Activated T-cell treated with anti-CD3 and anti-CD28 coated beads for 1 hour (primary cell): ENCODE measurements around the gene CSF1R.

Experiments used
- DNase-seq: peaks from one replicate; pipeline ENCODE4 v3.0.0-alpha.2; 2020; ENCODE audit warnings: low read depth

The CSF1R gene

DNA sequence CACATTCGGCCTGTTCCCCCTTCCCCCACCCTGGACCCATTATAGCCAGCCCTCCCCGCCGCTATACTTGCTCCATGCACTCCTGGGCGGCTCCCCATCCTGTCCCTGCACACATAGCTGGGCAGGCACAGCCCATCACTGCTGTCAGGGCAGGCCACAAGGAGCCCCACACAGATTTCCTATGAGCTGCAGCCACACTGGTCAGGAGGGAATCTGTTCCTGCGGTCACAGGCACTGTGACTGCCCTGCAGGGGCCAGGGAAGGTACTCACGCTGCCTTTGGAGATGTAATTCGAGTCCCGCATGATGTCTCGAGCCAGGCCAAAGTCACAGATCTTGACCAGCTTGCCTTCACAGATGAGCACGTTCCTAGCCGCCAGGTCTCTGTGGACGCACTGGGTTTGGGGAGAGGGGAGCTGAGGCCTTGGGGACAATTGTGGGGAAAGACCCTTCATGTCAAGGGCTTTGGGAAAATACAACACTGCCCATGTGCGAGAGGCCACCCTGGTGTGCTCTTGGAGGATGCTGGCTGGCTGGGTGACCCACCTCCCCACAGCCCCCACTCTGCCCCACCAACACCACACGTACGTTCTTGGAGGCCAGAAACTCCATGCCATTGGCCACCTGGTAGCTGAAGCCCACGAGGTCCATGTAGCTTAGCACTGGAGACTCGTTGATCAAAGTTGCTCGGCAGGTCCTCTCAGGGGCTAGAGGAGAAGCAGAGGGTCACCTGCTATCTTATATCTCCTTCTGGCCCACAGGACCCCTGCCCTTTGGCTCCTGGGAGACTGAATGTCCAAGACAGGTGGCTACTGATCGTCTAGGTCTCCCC, 34.5 kb upstream of the CSF1R start:
- DNase-seq = no peak

DNA sequence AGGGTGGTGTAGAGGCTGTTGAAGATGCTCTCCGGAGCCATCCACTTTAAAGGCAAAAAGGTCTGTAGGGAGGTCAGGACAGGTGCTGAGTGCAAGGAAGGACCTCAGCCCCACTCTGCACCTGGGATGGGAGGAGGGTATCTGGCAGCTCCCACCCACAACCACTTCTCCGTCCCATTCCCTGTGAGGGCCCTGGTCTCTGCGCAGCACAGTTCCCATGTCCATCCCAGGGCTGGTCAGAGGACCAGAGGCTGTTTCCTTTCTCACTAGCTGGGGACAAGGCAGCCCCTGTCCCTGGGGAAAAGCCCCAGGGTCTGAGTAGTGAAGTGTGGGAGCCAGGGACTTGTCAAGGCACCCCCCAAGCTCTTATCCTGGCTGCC, 33.7 kb upstream of the CSF1R start:
- DNase-seq = no peak

DNA sequence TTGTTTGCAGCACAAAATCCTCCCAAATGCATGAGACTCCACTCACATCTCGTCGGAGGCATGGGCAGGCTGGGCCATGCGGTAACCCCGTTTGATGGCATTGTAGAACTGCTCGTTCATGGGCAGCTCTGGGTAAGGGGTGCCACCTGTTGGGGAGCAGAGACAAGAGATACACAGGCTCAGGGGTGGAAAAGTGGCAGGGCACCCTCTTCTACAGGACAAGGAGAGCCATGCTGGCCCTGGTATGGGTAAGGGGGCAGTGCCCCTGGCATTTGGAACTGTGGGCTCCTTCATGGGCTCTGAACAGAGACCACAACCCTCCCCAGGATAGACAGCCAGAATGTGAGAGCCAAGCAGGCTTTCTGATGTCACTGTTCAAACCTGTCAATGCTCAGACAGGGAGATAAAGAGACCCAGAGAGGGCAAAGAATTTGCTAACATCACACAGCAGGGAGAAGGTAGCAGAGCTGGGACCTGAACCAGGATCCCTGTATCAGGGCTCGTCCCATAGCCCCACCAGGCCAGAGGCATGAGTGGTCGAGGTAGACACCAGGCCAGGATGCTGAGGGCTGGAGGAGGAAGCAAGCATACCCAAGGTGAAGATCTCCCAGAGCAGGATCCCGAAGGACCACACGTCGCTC, 33.2 kb upstream of the CSF1R start:
- DNase-seq = no peak

DNA sequence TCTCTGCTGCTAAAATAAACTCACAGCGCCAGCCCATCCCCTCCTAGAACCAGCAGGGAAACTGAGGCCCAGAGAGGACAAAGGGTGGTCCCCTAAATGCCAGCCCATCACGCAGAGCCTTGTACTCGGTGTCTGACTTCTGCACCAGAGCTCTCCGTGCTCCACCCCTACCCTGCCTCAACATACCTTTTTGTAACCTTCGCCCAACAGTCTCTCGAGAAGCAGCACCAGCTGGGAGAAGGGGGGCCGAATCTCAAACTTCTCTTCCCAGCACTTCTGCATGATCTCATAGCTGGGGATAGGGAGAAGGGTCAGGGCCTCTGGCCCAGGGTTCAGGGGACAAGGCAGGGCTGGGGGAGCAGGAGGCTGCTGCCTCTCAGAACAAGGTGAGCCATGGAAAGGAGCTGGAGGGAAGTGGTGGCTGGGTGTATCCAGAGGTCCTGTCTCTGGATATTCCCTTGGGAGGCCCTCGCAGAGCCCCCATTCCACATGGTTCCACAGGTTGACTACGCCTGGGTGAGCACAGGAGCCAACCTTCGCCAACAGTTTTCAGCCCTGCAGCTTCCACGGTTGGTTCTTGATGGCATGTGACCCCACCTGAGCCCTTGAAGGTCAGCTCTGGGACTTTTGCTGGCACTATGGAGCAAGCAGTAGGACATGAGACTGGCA, 32.3 kb upstream of the CSF1R start:
- DNase-seq = no peak

DNA sequence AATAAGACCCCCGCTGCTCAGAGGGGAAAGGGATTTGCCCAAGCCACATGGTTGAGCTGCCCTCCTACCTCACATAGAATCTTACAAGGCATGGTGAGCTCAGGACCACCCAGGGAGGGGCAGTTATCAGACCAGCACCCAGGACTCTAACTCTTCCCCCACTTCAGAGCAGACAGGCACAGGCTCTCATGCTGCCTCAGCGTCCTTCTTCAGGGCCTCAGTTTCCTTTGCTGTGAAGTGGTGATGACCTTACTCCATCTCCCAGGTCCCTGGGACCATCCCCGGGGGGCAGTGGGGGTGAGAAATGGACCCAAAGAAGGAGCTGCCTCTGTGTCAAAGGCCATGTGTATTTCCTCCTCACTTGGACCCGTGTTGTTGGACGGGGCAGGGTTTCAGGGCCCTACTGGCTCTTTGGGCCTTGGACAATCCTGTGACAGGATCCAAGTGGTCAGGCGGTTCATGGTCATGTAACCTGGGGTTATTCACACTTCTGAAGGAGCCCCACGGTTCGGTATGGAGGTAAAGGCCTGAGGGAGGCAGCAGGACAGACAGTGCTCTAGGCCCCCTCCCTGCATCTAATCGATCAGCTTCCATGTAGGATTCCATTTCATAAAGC, 31.7 kb upstream of the CSF1R start:
- no peak for DNase-seq

DNA sequence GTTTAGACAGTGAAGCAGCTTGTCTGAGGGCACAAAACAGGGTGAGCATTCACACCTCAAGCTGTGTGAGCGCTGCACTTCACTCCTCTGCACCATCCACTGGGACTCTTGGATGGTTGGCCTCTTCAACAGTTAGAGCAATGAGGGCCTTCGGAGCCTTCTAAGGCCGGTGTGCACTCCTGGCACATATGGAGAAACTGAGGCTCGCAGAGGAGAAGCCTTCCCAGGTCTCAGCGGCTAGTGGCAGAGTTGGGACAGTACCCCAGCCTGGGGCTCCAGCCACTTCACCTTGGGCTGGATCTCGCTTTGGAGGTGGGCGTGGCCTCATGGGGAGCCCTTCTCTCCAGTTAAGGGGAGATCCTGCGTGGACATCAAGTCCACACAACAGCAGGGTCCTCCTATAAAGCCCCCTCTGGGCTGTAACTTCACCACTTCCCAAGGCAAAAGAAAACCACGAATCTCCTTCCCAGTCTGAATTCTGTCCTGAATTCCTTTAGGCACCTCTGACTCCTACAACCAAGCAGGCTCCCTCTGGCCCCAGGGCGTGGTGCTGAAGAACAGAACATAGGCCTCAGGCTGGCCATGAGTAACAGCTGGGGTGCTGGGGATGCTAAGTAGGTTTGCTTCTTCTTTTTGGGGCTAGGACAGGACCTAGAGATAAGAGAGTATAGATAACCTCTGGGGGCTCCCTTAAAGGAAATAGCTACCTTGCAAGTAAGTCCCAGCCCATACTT, 30.5 kb upstream of the CSF1R start:
- no peak for DNase-seq

DNA sequence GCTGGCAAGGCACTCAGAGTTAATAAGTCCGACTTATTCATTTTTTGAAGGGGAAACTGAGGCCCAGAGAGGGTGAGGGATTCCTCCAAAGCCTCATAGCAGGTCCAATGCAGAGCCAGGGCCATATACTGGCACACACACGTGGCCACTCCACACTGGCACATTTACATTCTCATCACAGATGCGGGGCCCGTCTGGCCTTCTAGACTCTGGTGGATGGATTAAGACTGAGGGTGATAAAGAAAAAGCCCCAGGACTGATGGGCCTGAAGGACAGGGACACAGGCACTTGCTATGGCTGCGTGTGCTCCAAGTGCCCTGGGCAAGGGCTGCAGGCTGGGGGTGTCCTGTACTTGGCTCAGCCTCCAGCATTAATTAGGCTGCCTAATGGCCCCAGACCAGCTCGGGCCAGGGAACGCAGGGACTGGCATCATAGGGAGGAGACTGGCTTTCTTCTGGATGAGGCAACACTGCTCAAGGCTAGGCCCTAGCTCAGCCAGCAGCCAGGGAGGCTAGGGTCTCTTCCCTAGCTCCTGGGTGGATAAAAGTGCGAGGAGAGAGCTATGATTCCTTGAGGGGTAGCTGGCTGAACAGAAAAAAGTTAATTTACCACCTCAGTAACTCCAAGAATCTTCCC, 28.5 kb upstream of the CSF1R start:
- no peak for DNase-seq

DNA sequence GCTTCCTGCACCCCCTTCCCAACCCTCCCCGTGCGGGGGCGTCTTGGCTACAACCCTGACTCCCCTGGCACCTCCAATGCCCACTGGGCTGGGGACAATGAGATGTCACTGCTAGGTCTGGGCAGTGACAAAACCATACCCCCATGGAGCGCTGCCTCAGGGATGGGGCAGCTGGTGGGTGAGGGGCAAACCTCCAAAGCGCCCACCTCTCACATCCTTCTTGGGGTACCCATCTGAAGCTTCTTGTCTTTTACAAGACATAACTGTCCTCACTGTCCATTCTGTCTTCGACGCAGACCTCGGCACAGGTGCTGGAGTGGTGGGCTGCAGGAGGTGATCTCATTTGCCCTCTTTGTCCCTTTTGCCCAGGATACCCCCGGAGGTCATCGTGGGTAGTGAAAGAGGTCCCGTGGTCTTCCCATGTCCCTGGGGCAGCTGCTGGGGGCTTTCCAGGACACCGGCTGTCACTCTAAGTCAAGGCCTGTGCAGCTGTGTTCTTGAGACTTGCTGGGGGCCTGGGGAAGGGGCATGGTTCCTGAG, 27.8 kb upstream of the CSF1R start:
- DNase-seq = no peak

DNA sequence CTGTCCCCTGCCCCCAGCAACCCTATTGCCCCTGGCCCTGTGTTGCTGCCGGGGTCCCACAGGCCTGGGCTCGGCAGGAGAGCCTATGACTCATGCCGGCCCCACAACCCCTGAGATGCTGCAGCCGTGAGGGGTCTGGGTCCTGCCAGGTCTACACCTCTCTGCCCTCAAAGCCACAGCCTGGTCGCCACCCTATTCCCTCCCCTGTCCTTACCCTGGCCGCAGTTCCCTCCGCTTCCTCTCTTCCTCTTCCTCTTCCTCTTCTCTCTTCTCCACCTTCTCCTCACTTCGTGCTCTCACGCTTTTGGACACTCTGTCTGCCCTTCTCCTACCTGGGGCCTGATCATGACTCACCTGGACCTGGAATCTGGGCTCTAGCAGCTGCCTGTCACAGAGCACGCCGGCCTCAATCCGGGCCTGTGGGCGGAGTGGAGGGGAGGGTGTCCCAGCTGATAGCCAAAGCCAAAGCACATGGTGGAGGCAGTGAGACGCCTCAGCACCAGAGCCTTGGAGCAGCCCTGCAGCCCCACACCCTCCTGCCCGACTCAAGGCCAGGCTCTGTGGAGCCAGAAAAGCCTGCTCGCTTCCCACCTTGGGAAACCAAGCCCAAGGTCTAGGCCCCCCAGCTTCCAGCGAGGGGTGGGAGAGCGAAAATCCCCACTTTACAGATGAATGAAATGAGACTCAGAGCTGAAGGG, 26.8 kb upstream of the CSF1R start:
- DNase-seq = no peak

DNA sequence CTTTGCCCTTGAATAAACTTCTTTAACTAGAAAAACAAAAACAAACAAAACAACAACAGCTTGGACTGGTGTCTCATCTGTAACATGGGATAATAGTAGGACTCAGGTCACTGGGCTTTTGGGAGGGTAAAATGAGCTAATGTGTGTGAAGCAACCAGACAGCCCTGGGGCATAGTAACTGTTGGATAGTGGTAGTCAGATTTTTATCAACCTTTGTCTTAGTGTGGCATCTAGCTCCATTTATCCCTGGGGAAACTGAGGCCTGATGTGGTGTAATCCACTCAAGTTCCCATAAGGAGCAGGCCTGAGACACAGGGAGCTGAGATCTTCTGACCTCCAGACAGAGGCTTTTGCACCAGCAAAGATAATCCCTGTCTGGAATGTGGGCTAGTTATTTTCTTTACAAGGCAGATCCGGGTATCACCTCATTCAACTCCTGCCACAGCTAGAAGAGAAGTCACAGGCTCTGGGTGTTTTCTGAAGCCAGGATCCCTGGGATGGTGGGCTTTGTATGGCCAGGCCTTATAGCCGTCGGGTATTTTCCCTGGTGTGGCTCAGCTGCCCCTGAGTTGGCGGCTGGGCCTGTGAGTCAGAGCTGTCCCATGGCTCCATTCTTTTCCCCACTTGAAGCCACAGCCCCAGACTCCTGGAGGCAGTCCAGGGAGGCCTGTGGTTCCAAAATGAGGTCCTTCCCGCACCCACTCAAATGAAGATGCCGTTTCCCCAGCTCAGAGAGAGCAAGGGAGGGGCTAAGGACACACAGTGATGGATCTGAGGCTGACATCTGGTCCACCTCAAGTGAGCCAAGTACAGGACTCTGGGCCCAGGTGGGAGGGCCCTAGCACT, 26.1 kb upstream of the CSF1R start:
- no peak for DNase-seq

DNA sequence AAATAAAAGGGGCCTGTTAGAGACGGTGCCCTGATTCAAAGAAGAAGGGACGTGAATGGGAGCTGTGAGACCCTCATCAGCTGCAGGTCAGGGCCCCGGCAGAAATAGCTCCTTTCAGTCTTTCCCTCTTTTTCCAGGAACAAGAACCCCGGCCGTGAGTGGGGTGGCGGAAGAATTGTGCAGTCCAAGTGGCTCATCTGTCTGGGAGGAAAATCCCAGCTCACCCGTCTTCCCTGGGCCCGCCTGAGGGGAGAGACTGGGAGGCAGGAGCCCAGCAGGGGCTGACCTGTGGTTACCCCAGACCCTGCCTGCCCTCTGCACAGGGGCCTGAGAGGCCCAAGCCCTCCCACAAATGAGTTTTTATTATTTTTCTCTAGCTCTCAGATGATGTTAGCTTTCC, 24.8 kb upstream of the CSF1R start:
- no peak for DNase-seq

DNA sequence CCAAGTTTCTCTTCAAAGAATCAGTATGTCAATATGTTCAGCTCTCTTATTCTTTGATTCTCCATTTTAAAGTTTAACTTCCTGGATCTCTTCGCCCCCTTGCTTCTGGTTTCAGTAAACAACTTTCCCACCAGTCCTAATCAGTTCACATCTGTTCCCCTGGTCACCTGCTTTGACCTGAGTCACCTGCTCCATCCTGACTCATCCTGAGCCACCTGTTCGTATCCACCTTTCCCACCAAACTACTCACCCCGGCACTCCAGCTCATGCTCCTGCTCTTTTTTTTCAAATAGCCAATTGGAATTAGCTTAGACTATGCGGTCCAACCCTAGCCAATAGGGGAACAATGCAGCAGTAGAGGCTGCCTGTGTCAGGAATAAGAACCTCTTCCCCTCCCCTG, 23.6 kb upstream of the CSF1R start:
- no peak for DNase-seq

DNA sequence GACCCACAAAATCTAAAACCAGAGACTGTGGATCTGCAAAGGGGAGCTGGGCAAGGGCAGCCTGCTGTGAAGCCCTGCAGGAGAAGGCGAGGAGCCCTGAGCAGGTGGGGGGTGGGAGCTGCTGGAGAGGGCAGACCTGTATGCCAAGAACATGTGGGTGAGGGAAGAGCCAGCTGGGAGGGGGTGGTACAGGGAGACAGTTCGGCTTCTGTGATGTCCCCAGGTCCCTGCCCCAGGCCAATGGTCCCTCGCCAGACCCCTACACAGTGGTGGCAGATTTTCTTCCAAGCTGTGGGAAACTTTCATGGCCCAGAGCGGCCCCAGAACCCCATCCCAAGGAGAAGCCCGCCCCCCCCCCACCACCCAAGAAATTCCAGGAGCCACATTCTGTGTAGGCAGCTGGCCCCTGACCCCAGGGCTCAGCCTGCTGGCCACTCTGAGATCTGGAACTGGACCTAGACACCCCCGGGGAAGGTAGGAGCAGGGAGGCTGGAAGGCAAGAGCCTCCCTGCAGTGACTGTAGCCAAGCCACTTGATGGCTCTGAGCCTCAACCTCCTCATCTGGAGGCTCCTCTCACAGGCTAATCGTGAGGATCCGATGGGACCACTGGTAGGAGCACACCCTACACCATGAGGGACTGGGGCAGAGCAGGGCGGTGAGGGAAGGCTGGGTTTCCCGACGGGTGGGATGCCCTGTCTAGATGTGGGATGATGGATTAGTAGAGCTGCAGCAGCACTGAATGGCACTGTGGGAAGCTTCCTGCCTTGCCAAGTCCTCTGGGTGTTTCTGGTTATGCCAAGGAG, 22.6 kb upstream of the CSF1R start:
- no peak for DNase-seq

DNA sequence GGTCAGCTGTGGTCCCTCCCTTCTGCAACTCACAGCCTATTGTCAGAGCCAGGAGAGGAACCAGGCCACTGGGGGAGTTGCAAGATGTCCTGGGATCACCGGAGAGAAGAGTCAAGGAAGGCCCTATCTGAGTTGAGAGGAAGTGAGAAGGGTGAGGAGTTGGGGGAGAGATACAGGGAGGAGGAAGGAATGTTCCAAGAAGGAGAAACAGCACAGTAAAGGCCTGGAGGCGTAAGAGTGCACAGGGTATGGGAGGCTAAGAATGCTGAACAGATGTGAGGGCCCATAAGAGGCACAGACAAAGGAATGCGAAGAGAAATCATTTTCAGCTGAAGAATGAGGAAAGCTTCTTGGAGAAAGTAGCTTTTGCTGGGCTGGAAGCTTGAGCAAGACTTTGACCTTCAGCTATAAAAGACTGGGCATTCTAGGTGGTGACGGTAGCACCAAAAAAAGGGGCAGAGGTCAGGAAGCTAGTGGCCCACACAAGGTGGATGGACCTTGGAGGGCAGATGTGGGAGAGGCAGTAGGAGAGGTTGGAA, 21.6 kb upstream of the CSF1R start:
- DNase-seq = no peak

DNA sequence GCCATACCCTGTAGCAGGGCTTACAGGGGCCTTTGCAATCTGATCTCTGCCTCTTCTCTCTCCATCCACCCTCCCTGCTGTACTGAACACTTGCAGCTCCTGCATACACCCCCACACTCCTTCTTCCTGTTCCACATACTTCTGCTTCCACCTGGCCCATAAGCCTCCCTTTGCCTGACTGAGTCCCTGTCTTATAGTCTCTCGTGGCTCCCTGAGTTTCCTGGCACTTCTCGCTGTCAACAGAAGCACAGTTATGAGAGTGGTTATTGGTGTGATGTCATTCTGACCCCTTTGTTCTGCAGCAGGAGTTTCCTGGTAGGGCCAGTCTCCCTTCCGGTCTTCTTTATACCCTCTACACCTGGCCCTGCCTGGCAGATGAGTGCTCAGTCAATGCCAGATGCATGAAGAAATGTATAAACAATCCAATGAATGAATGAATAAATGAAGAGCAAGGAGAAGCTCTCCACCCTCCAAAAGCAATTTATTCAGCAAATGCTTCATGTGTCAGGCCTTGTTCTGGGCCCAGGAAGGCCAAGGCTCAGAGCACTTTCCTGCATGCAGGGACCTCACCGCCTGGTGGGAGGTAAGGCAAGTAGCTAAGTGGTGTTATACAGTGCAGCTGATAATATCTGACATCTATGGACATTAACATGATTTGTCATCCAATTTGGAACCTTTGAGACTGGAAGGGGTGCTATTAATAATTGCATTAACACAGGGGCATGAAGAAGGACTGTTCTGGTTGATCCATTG, 20.5 kb upstream of the CSF1R start:
- no peak for DNase-seq

DNA sequence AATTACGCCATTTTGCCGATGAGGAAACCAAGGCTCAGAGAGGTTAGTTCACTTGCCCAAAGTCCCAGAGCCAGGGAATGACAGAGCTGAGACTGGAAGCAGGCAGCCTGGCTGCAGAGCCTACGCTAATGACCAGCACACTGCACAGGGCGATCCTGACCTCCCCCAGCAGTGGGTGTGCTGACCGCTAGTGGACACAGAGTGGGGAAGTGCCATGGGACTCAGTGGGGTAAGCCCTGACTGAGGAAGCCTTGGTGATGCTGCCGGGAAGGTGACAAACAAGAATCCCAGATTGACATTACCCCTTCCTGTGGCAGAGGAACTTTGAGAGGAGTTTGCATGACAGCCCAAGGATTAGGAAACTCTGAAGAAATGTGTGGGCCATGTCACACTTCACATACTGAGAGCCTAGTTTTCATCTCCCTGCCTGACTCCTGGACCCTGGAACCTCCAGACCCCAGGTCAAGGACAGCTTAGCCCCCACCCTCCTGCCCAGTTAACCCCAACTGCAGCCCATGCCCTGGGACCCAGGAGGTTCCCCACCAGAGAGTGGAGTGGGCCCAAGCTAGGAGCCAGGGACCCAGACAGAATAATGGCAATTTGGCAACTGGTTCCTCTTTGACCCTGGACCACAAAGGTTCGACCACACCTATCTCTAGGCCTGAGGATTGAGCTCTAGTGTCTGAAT, 19.7 kb upstream of the CSF1R start:
- DNase-seq = no peak

DNA sequence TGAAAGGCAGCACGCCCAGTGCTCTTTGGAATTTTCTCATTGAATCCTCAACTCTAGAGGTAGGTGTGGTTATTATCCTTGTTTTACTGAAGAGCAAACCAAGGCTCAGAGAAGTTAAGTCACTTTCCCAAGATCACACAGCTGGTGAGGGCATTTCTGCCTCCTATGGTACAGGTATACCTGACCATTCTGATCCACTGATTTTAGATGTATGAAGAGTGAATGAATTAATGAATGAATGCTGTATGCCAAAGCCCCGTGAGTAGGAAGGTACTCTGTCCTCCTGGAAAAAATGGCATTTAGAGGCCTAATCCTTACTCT, 18.2 kb upstream of the CSF1R start:
- no peak for DNase-seq
